Measurements from ENCODE around the gene NOTCH1. TPM values are rescaled to one million over a fixed set of nuclear protein-coding genes. Genes with fewer than 3 reads are reported as not detected.

The NOTCH1 gene
- total and polyA plus RNA-seq, 2 of the 4 experiments (the other 2 are of a cell fraction) = 1.8 to 6.0 TPM

DNA sequence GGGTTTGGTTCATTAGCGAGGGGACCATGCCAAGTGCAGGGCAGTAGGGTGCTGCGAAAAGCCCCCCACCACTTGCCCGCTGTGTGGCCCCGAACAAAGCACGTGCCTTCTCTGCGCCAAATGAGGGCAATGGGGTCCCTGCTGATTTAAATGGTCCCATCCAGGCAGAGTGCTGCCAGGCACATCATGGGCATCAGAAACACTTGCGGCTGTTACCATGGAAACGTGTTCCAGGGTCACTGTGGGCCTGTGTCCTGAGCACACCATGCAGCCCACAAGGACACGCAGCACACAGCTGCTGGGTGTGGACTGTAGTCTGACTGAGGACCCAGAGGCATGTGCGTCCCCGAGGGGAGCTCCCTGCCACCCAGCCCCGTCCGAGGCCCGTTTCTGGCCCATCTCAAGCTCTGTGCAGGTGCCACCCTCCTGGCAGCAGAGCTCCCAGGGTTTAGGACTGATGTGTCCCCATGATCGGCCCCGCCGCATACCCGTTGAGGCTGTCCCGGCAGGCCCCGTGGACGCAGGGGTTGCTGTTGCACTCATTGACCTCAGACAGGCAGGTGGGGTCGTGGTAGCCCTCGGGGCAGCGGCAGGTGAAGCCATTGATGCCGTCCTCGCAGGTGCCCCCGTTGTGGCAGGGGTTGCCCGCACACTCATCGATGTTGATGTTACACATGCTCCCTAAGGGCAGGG lies 31.7 kb downstream of the NOTCH1 start:
- POLR2A ChIA-PET (ENCODE audit: unreplicated experiment) = no interaction called here

More for the DNA sequence above, 31.7 kb downstream of the NOTCH1 start:
- Histone ChIP-seq H2BK15ac (ENCODE audit: low read depth, low read length) (no peak overlapping the region), H2BK20ac (ENCODE audit: low read depth, low read length) (no peak overlapping the region), H3K14ac (replicated peaks; ENCODE audit: low read depth, low read length) (no peak overlapping the region), H3K9me1 (ENCODE audit: insufficient read depth, low read length) (no peaks in the 10 kb centered on the region), H3K36me3 (ENCODE audit: control insufficient read depth, insufficient read depth, low read length) (peaks cover 77% of the 10 kb centered on the region), H3K9ac (ENCODE audit: low read depth, low read length) (no peak overlapping the region), H3K56ac (ENCODE audit: extremely low read depth, insufficient read depth, low read length) (no peak overlapping the region), H3K4ac (ENCODE audit: low read depth, low read length) (no peak overlapping the region), H2AK9ac (replicated peaks; ENCODE audit: low read depth, low read length, poor library complexity) (no peak overlapping the region), H3K4me3 (ENCODE audit: insufficient read depth, low read depth, low read length) (no peak overlapping the region), H3K27me3 (ENCODE audit: control insufficient read depth, insufficient read depth, low read length) (no peaks in the 10 kb centered on the region), H3K4me2 (ENCODE audit: low read depth, low read length) (no peak overlapping the region), H2BK5ac (ENCODE audit: low read depth, low read length, poor library complexity, severe bottlenecking) (no peak overlapping the region), H4K8ac (ENCODE audit: low read depth in 2 of 2, low read length in 2 of 2) (no peak overlapping the region), H3K18ac (ENCODE audit: low read depth, low read length) (no peak overlapping the region), H4K91ac (ENCODE audit: insufficient read depth, low read depth, low read length) (no peak overlapping the region), H4K5ac (ENCODE audit: low read depth, low read length) (no peak overlapping the region), H2AK5ac (ENCODE audit: low read depth, low read length) (no peak overlapping the region), H2AFZ (replicated peaks; ENCODE audit: low read length, poor library complexity) (peak overlapping the region; percentile 58), H3K4me1 (ENCODE audit: control insufficient read depth, insufficient read depth, low read length) (no peaks in the 10 kb centered on the region), H3K27ac (ENCODE audit: insufficient read depth, low read length) (no peak overlapping the region), H2BK120ac (ENCODE audit: low read depth, low read length) (no peak overlapping the region), H3K79me1 (ENCODE audit: low read depth in 1 of 2, low read length in 2 of 2) (no peaks in the 10 kb centered on the region), H3K23ac (ENCODE audit: low read depth, low read length) (no peak overlapping the region), H4K20me1 (ENCODE audit: insufficient read depth, low read length) (no peaks in the 10 kb centered on the region), H3K9me3 (ENCODE audit: control insufficient read depth, insufficient read depth, low read length) (no peaks in the 10 kb centered on the region)
- intact Hi-C loops (cut with micrococcal nuclease) = no loop called here
- in situ Hi-C loops (cut with MboI; ENCODE audit: low sequenced_read_pairs) = no loop called here
- no peak for TF ChIP-seq USF2 (IDR thresholded peaks at IDR 0.05; ENCODE audit: low read depth, low read length)
- no peak for TF ChIP-seq CHD1 (IDR thresholded peaks at IDR 0.05; ENCODE audit: low read depth, low read length)
- no peak for TF ChIP-seq MXI1 (IDR thresholded peaks at IDR 0.05; ENCODE audit: borderline replicate concordance, low read depth, low read length)
- TF ChIP-seq SMC3 (IDR thresholded peaks at IDR 0.05; ENCODE audit: low read depth, low read length) = no peak
- TF ChIP-seq RAD21 (IDR thresholded peaks at IDR 0.05; ENCODE audit: low read length) = no peak
- no peak for TF ChIP-seq RFX5 (IDR thresholded peaks at IDR 0.05; ENCODE audit: low read depth, low read length)
- ATAC-seq (ENCODE audit: low read depth) = no peak
- no TSS peak for BruUV-seq (replicated peaks)
- WGBS, 2 experiments (ENCODE audit: extremely low coverage in 2 of 2, insufficient read length in 1 of 2) = 88% methylated on average over 21 of the region's 29 CpGs; no CpG with 5 or more reads in 1 of the 2 experiments
- DNase-seq = no peak
- CTCF ChIA-PET = no interaction called here
- dilution Hi-C loops (cut with HindIII; ENCODE audit: low sequenced_read_pairs, unreplicated experiment) = no loop called here

All from IMR-90 (cell line).